Measurements from ENCODE around the gene CDK5RAP1.

GRCh38 chr20:33313686-33314314, 87.5 kb downstream of the CDK5RAP1 start:
- TF ChIP-seq POLR2A (IDR thresholded peaks at IDR 0.05; ENCODE audit: low read depth, low read length) (no peak), POLR2AphosphoS5 (IDR thresholded peaks at IDR 0.05; ENCODE audit: low read depth, low read length) (no peak)
